Neural crest cell (in vitro differentiated cells): ENCODE results near the gene RXRB. TPM values are rescaled to one million over a fixed set of nuclear protein-coding genes. Genes with fewer than 3 reads are reported as not detected.

Experiments
- DNase-seq: peaks from one replicate; pipeline ENCODE4 v3.0.0; 2021; ENCODE audit warnings: low read depth, mixed read lengths, low spot score
- H3K27ac Mint-ChIP-seq: one replicate; pipeline ENCODE4 v1.8.0; 2021; ENCODE audit warnings: mild to moderate bottlenecking, mixed read lengths; ENCODE audit not compliant: unreplicated experiment
- H3K27me3 Mint-ChIP-seq: 2 replicates; pipeline ENCODE4 v1.8.0; 2021; ENCODE audit warnings: low read depth, mild to moderate bottlenecking, mixed read lengths
- H3K36me3 Mint-ChIP-seq: 2 replicates; pipeline ENCODE4 v1.8.0; 2021; ENCODE audit warnings: low read depth, mild to moderate bottlenecking, mixed read lengths
- H3K4me1 Mint-ChIP-seq: 2 replicates; pipeline ENCODE4 v1.8.0; 2021; ENCODE audit warnings: mixed read lengths
- H3K4me3 Mint-ChIP-seq: one replicate; pipeline ENCODE4 v1.8.0; 2021; ENCODE audit warnings: mild to moderate bottlenecking, mixed read lengths
- H3K9me3 Mint-ChIP-seq: 2 replicates; pipeline ENCODE4 v1.8.0; 2021; ENCODE audit warnings: mixed read lengths
- CTCF ChIP-seq: fragments of 200-600 bp; sonication (generic); conservative IDR thresholded peaks from 2 replicates; pipeline ENCODE4 v1.5.0; 2021; ENCODE audit warnings: antibody characterized with exemption, mild to moderate bottlenecking
- total RNA-seq: library from RNA; stranded (reverse); gene quantifications from 2 replicates; pipeline ENCODE4 v1.2.1, GENCODE V29; 2021

The RXRB gene
- total RNA-seq, 1 donor from 2014 or later = 33.1 TPM

GRCh38 chr6:33247977-33248642, 47.6 kb upstream of the RXRB start:
- H3K4me1 Mint-ChIP-seq = peaks cover 34% of the 10 kb centered on the region
- H3K36me3 Mint-ChIP-seq = peaks cover 7% of the 10 kb centered on the region
- DNase-seq = peak; percentile 96
- peak overlapping the region; percentile 87 for H3K4me3 Mint-ChIP-seq
- peak; percentile 98 for TF ChIP-seq CTCF
- peaks cover 14% of the 10 kb centered on the region for H3K27me3 Mint-ChIP-seq
- peak overlapping the region; percentile 64 for H3K27ac Mint-ChIP-seq
- H3K9me3 Mint-ChIP-seq = no peaks in the 10 kb centered on the region

GRCh38 chr6:33243476-33243875, 43.0 kb upstream of the RXRB start:
- no peaks in the 10 kb centered on the region for H3K9me3 Mint-ChIP-seq

GRCh38 chr6:33241968-33242367, 41.5 kb upstream of the RXRB start:
- no peak for TF ChIP-seq CTCF
- H3K4me1 Mint-ChIP-seq = no peaks in the 10 kb centered on the region
- no peaks in the 10 kb centered on the region for H3K9me3 Mint-ChIP-seq
- no peaks in the 10 kb centered on the region for H3K36me3 Mint-ChIP-seq
- peaks cover 54% of the 10 kb centered on the region for H3K27me3 Mint-ChIP-seq
- H3K4me3 Mint-ChIP-seq = no peak overlapping the region
- DNase-seq = no peak
- no peak overlapping the region for H3K27ac Mint-ChIP-seq

More at GRCh38 chr6:33243476-33243875, 43.0 kb upstream of the RXRB start:
- Mint-ChIP-seq H3K4me1 (peaks cover 7% of the 10 kb centered on the region), H3K27me3 (peaks cover 44% of the 10 kb centered on the region), H3K27ac (no peak overlapping the region), H3K4me3 (peak overlapping the region; percentile 11), H3K36me3 (no peaks in the 10 kb centered on the region)
- no peak for TF ChIP-seq CTCF
- no peak for DNase-seq

- Mint-ChIP-seq H3K27ac (no peak overlapping the region), H3K36me3 (no peaks in the 10 kb centered on the region), H3K9me3 (no peaks in the 10 kb centered on the region), H3K4me3 (no peak overlapping the region), H3K27me3 (peaks cover 65% of the 10 kb centered on the region), H3K4me1 (peaks cover 8% of the 10 kb centered on the region)
- no peak for TF ChIP-seq CTCF
- DNase-seq = no peak
Observed at GRCh38 chr6:33237741-33238140, 37.3 kb upstream of the RXRB start.

GRCh38 chr6:33236852-33237251, 36.4 kb upstream of the RXRB start:
- H3K27ac Mint-ChIP-seq = no peak overlapping the region
- H3K36me3 Mint-ChIP-seq = no peaks in the 10 kb centered on the region
- H3K4me1 Mint-ChIP-seq = peaks cover 8% of the 10 kb centered on the region
- no peak for TF ChIP-seq CTCF
- no peaks in the 10 kb centered on the region for H3K9me3 Mint-ChIP-seq
- DNase-seq = no peak
- no peak overlapping the region for H3K4me3 Mint-ChIP-seq
- peaks cover 63% of the 10 kb centered on the region for H3K27me3 Mint-ChIP-seq
